ENCODE results near the gene PRM1. TPM values are rescaled to one million over a fixed set of nuclear protein-coding genes. Genes with fewer than 3 reads are reported as not detected.

The PRM1 gene
- total and polyA plus RNA-seq, 2 of the 13 experiments (the other 11 are each of a cell fraction or from before 2014, with no cell fraction given), result not detected

DNA sequence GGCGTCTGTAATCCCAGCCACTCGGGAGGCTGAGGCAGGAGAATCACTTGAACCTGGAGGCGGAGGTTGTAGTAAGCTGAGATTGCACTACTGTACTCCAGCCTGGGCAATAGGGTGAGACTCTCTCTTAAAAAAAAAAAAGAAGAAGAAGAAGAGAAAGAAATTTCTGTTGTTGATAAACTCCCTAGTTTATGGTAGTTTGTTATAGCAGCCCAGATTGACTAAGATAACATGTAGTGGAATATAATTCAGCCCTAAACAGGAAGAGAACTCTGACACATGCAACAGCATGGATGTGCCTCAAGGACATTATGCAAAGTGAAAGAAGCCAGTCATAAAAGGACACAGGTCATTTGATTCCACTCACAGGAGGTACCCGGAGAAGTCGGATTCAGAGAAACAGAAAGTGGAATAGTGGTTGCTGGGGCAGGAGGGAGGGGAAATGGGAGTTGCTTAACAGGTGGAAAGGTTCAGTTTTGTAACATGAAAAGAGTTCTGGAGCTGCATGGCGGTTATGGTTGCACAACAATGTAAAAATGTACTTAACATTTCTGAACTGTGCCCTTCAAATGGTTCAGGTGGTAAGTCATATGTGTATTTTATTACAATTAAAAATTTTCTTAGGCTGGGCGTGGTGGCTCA, 26.0 kb upstream of the PRM1 start (continued):
- TF ChIP-seq ZNF121 (CRISPR knock-in tag; IDR thresholded peaks at IDR 0.05) (no peak; the same call in 1 of the 2 replicates), CHCHD3 (CRISPR knock-in tag; IDR thresholded peaks at IDR 0.05) (no peak), ZMYM2 (CRISPR knock-in tag; IDR thresholded peaks at IDR 0.05) (peak; percentile 93), BRCA1 (CRISPR knock-in tag; IDR thresholded peaks at IDR 0.05) (0 out of 2 replicates have a peak, but pooled peaks have one; percentile 79), ZC3H13 (CRISPR knock-in tag; IDR thresholded peaks at IDR 0.05) (no peak; the same call in 1 of the 2 replicates), ZNF225 (CRISPR knock-in tag; IDR thresholded peaks at IDR 0.05) (no peak), TEAD3 (CRISPR knock-in tag; optimal IDR thresholded peaks at IDR 0.05; ENCODE audit: borderline replicate concordance) (peak; percentile 69), ZNF430 (CRISPR knock-in tag; IDR thresholded peaks at IDR 0.05) (0 out of 2 replicates have a peak, but pooled peaks have one; percentile 60), ZNF761 (CRISPR knock-in tag; conservative IDR thresholded peaks at IDR 0.05) (0 out of 2 replicates have a peak, but pooled peaks have one; percentile 1), AGO2 (optimal IDR thresholded peaks at IDR 0.05; ENCODE audit: low read depth, low read length) (no peak), MTA3 (CRISPR knock-in tag; IDR thresholded peaks at IDR 0.05) (no peak), ZFP62 (CRISPR knock-in tag; IDR thresholded peaks at IDR 0.05) (no peak), MBNL3 (CRISPR knock-in tag; conservative IDR thresholded peaks at IDR 0.05) (no peak), IKZF1 (IDR thresholded peaks at IDR 0.05) (no peak), REXO4 (CRISPR knock-in tag; IDR thresholded peaks at IDR 0.05; ENCODE audit: borderline replicate concordance) (no peak), STAG1 (CRISPR knock-in tag; IDR thresholded peaks at IDR 0.05) (peak; percentile 28), POLR2G (IDR thresholded peaks at IDR 0.05; ENCODE audit: low read depth, low read length) (no peak), HMGA1 (CRISPR knock-in tag; conservative IDR thresholded peaks at IDR 0.05) (no peak), ZNF567 (CRISPR knock-in tag; IDR thresholded peaks at IDR 0.05; ENCODE audit: borderline replicate concordance) (no peak), ZFY (CRISPR knock-in tag; IDR thresholded peaks at IDR 0.05) (0 out of 2 replicates have a peak, but pooled peaks have one; percentile 23), XBP1 (CRISPR knock-in tag; IDR thresholded peaks at IDR 0.05) (peak; percentile 35; the same call in 1 of the 2 replicates)
- TF ChIP-seq, protein P1, sequence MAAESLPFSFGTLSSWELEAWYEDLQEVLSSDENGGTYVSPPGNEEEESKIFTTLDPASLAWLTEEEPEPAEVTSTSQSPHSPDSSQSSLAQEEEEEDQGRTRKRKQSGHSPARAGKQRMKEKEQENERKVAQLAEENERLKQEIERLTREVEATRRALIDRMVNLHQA (CRISPR knock-in tag; IDR thresholded peaks at IDR 0.05), result no peak
- TF ChIP-seq, protein P2, sequence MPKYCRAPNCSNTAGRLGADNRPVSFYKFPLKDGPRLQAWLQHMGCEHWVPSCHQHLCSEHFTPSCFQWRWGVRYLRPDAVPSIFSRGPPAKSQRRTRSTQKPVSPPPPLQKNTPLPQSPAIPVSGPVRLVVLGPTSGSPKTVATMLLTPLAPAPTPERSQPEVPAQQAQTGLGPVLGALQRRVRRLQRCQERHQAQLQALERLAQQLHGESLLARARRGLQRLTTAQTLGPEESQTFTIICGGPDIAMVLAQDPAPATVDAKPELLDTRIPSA (CRISPR knock-in tag; IDR thresholded peaks at IDR 0.05; ENCODE audit: borderline replicate concordance), result no peak; the same call in 1 of the 2 replicates
- TF ChIP-seq, protein P3, sequence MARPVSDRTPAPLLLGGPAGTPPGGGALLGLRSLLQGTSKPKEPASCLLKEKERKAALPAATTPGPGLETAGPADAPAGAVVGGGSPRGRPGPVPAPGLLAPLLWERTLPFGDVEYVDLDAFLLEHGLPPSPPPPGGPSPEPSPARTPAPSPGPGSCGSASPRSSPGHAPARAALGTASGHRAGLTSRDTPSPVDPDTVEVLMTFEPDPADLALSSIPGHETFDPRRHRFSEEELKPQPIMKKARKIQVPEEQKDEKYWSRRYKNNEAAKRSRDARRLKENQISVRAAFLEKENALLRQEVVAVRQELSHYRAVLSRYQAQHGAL (CRISPR knock-in tag; IDR thresholded peaks at IDR 0.05; ENCODE audit: not compliant biosample characterization), result peak; percentile 43
- TF ChIP-seq, protein P4, sequence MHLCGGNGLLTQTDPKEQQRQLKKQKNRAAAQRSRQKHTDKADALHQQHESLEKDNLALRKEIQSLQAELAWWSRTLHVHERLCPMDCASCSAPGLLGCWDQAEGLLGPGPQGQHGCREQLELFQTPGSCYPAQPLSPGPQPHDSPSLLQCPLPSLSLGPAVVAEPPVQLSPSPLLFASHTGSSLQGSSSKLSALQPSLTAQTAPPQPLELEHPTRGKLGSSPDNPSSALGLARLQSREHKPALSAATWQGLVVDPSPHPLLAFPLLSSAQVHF (CRISPR knock-in tag; IDR thresholded peaks at IDR 0.05), result no peak
- TF ChIP-seq, protein P5, sequence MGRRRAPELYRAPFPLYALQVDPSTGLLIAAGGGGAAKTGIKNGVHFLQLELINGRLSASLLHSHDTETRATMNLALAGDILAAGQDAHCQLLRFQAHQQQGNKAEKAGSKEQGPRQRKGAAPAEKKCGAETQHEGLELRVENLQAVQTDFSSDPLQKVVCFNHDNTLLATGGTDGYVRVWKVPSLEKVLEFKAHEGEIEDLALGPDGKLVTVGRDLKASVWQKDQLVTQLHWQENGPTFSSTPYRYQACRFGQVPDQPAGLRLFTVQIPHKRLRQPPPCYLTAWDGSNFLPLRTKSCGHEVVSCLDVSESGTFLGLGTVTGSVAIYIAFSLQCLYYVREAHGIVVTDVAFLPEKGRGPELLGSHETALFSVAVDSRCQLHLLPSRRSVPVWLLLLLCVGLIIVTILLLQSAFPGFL (CRISPR knock-in tag; IDR thresholded peaks at IDR 0.05), result no peak
- TF ChIP-seq, protein P6, sequence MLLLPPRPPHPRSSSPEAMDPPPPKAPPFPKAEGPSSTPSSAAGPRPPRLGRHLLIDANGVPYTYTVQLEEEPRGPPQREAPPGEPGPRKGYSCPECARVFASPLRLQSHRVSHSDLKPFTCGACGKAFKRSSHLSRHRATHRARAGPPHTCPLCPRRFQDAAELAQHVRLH (CRISPR knock-in tag; IDR thresholded peaks at IDR 0.05; ENCODE audit: borderline replicate concordance, low read depth), result no peak; the same call in 1 of the 2 replicates
- TF ChIP-seq, protein P7, sequence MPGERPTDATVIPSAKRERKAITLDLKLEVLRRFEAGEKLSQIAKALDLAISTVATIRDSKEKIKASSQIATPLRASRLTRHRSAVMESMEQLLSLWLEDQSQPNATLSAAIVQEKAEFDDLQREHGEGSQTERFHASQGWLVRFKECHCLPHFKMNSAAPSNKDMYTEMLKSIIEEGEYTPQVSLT (CRISPR knock-in tag; IDR thresholded peaks at IDR 0.05; ENCODE audit: borderline replicate concordance, low read depth), result no peak
